Stimulated activated naive CD8-positive, alpha-beta T cell treated with anti-CD3 and anti-CD28 coated beads, Interleukin-15, amount 100 ng/mL, for 72 hours (primary cell): ENCODE results near the gene CYFIP1.
A peak's percentile ranks its signal among the peaks of the same experiment; 100 is the strongest.
"Not testable (repeated sequence)": the region's sequence is repeated elsewhere in the genome, so short reads cannot be mapped to it uniquely, and the experiment has no call there.

Source experiments
- ATAC-seq: fragments of 150-1000 bp; cut with Tn5 transposase; 2 replicates; pipeline ENCODE4 v1.10.0; 2021; ENCODE audit warnings: mild to moderate bottlenecking, moderate library complexity
- DNase-seq, 2 donors: peaks; one replicate each; pipeline ENCODE4 v3.0.0; 2021 to 2022
- H3K27ac Mint-ChIP-seq, 2 donors: one replicate each; pipeline ENCODE4 v1.8.0; 2022; ENCODE audit warnings: mild to moderate bottlenecking in 2 of 2, mixed read lengths in 2 of 2, moderate library complexity in 2 of 2
- H3K27me3 Mint-ChIP-seq: one replicate; pipeline ENCODE4 v1.8.0; 2022; ENCODE audit warnings: mixed read lengths
- H3K4me1 Mint-ChIP-seq: one replicate; pipeline ENCODE4 v1.8.0; 2022; ENCODE audit warnings: mild to moderate bottlenecking, mixed read lengths
- H3K4me3 Mint-ChIP-seq, 2 donors: one replicate each; pipeline ENCODE4 v1.8.0; 2022; ENCODE audit warnings: mild to moderate bottlenecking in 2 of 2, mixed read lengths in 2 of 2, moderate library complexity in 1 of 2
- H3K9me3 Mint-ChIP-seq, 2 donors: one replicate each; pipeline ENCODE4 v1.8.0; 2022; ENCODE audit warnings: mixed read lengths in 2 of 2

Gene CYFIP1

GRCh38 chr15:22980189-22981050, at the start of gene CYFIP1:
Gene CYFIP1, minus strand, starts transcription at chr15:22980368. Its CDS starts 33,083 bp downstream, at chr15:22947285.
- Mint-ChIP-seq H3K27ac (peak within 1 kb of the TSS; percentile 7 to 80), H3K27me3 (peaks cover 18% of the 10 kb centered on the region)

GRCh38 chr15:23026218-23026617, 46.0 kb upstream of the CYFIP1 start:
- no peaks in the 10 kb centered on the region for H3K4me1 Mint-ChIP-seq
- no peak overlapping the region for H3K27ac Mint-ChIP-seq
- ATAC-seq (no peak), DNase-seq (no peak)
- no peaks in the 10 kb centered on the region for H3K9me3 Mint-ChIP-seq
- H3K4me3 Mint-ChIP-seq: no peak overlapping the region
- H3K27me3 Mint-ChIP-seq: no peaks in the 10 kb centered on the region

More at GRCh38 chr15:22980189-22981050, at the start of gene CYFIP1:
- peaks cover 16% of the 10 kb centered on the region for H3K4me1 Mint-ChIP-seq
- H3K9me3 Mint-ChIP-seq: no peaks in the 10 kb centered on the region
- ATAC-seq (peak; percentile 67), DNase-seq (peak; percentile 20 to 23)
- peak within 1 kb of the TSS; percentile 91 to 93 for H3K4me3 Mint-ChIP-seq

- no peak overlapping the region for H3K27ac Mint-ChIP-seq
- no peak for DNase-seq
- no peak overlapping the region for H3K4me3 Mint-ChIP-seq
- no peak for ATAC-seq
- no peaks in the 10 kb centered on the region for H3K27me3 Mint-ChIP-seq
- H3K9me3 Mint-ChIP-seq: no peaks in the 10 kb centered on the region
- H3K4me1 Mint-ChIP-seq: no peaks in the 10 kb centered on the region
Observed at GRCh38 chr15:23022156-23022555, 42.0 kb upstream of the CYFIP1 start.

GRCh38 chr15:23014394-23015000, 34.3 kb upstream of the CYFIP1 start:
- ATAC-seq (no peak), DNase-seq (no peak)
- H3K4me3 Mint-ChIP-seq: no peak overlapping the region
- no peaks in the 10 kb centered on the region for H3K9me3 Mint-ChIP-seq
- no peaks in the 10 kb centered on the region for H3K27me3 Mint-ChIP-seq
- H3K4me1 Mint-ChIP-seq: no peaks in the 10 kb centered on the region
- peak overlapping the region in 1 of 2 donors; percentile 7 for H3K27ac Mint-ChIP-seq

- H3K9me3 Mint-ChIP-seq: no peaks in the 10 kb centered on the region
Observed at GRCh38 chr15:23013681-23014080, 33.5 kb upstream of the CYFIP1 start.

GRCh38 chr15:23012616-23013015, 32.4 kb upstream of the CYFIP1 start:
- not testable (repeated sequence) for H3K4me1 Mint-ChIP-seq, H3K27ac Mint-ChIP-seq, ATAC-seq, H3K4me3 Mint-ChIP-seq, DNase-seq, H3K9me3 Mint-ChIP-seq, H3K27me3 Mint-ChIP-seq

More at GRCh38 chr15:23013681-23014080, 33.5 kb upstream of the CYFIP1 start:
- Mint-ChIP-seq H3K27me3 (no peaks in the 10 kb centered on the region), H3K4me1 (no peaks in the 10 kb centered on the region), H3K4me3 (no peak overlapping the region), H3K27ac (no peak overlapping the region)
- DNase-seq: no peak
- ATAC-seq: no peak

GRCh38 chr15:23003736-23004135, 23.6 kb upstream of the CYFIP1 start:
- Mint-ChIP-seq H3K27me3 (no peaks in the 10 kb centered on the region), H3K27ac (no peak overlapping the region), H3K9me3 (no peaks in the 10 kb centered on the region), H3K4me1 (no peaks in the 10 kb centered on the region), H3K4me3 (no peak overlapping the region)
- DNase-seq: no peak
- no peak for ATAC-seq

GRCh38 chr15:23002920-23003319, 22.8 kb upstream of the CYFIP1 start:
- Mint-ChIP-seq H3K4me3 (no peak overlapping the region), H3K4me1 (no peaks in the 10 kb centered on the region), H3K9me3 (no peaks in the 10 kb centered on the region), H3K27me3 (no peaks in the 10 kb centered on the region), H3K27ac (no peak overlapping the region)
- no peak for ATAC-seq
- DNase-seq: no peak

- no peak for DNase-seq
- H3K27ac Mint-ChIP-seq: peak overlapping the region in 1 of 2 donors; percentile 19
- H3K4me1 Mint-ChIP-seq: no peaks in the 10 kb centered on the region
- H3K9me3 Mint-ChIP-seq: no peaks in the 10 kb centered on the region
- no peak overlapping the region for H3K4me3 Mint-ChIP-seq
- H3K27me3 Mint-ChIP-seq: no peaks in the 10 kb centered on the region
- no peak for ATAC-seq
Observed at GRCh38 chr15:22995795-22996194, 15.6 kb upstream of the CYFIP1 start.

GRCh38 chr15:22992024-22992326, 11.8 kb upstream of the CYFIP1 start:
- H3K4me3 Mint-ChIP-seq: no peak overlapping the region
- no peak for DNase-seq
- H3K9me3 Mint-ChIP-seq: no peaks in the 10 kb centered on the region
- H3K27me3 Mint-ChIP-seq: no peaks in the 10 kb centered on the region
- no peak overlapping the region for H3K27ac Mint-ChIP-seq
- ATAC-seq: no peak
- H3K4me1 Mint-ChIP-seq: no peaks in the 10 kb centered on the region

GRCh38 chr15:22989576-22990477, 9.7 kb upstream of the CYFIP1 start:
- peak overlapping the region in 1 of 2 donors; percentile 61 for H3K27ac Mint-ChIP-seq
- no peaks in the 10 kb centered on the region for H3K4me1 Mint-ChIP-seq
- no peaks in the 10 kb centered on the region for H3K9me3 Mint-ChIP-seq
- ATAC-seq (no peak), DNase-seq (no peak)
- no peaks in the 10 kb centered on the region for H3K27me3 Mint-ChIP-seq
- H3K4me3 Mint-ChIP-seq: no peak overlapping the region

GRCh38 chr15:22988811-22989210, 8.6 kb upstream of the CYFIP1 start:
- Mint-ChIP-seq H3K27ac (no peak overlapping the region), H3K9me3 (no peaks in the 10 kb centered on the region), H3K4me1 (no peaks in the 10 kb centered on the region), H3K27me3 (no peaks in the 10 kb centered on the region), H3K4me3 (no peak overlapping the region)
- DNase-seq (no peak), ATAC-seq (no peak)

- H3K27me3 Mint-ChIP-seq: peaks cover 18% of the 10 kb centered on the region
- DNase-seq, H3K4me3 Mint-ChIP-seq, H3K27ac Mint-ChIP-seq, ATAC-seq, H3K9me3 Mint-ChIP-seq: not testable (repeated sequence)
- H3K4me1 Mint-ChIP-seq: peaks cover 16% of the 10 kb centered on the region
Observed at GRCh38 chr15:22981931-22982330, 1.8 kb upstream of the CYFIP1 start.

- ATAC-seq: no peak
- H3K27me3 Mint-ChIP-seq: peaks cover 18% of the 10 kb centered on the region
- H3K9me3 Mint-ChIP-seq: no peaks in the 10 kb centered on the region
- no peak for DNase-seq
- peaks cover 16% of the 10 kb centered on the region for H3K4me1 Mint-ChIP-seq
- H3K27ac Mint-ChIP-seq: no peak overlapping the region
- peak overlapping the region; percentile 68 to 73 for H3K4me3 Mint-ChIP-seq
Observed at GRCh38 chr15:22981051-22981840, 1.1 kb upstream of the CYFIP1 start.
